ENCODE measurements around the gene PGPEP1. TPM values are rescaled to one million over a fixed set of nuclear protein-coding genes. Genes with fewer than 3 reads are reported as not detected.

Gene PGPEP1
- polyA plus RNA-seq, 3 donors = 10.3 to 25.1 (median 10.3) TPM

GRCh38 chr19:18329035-18329376, 11.4 kb upstream of the PGPEP1 start:
- H4K20me1 ChIP-seq (ENCODE audit: insufficient read depth, low read length) = no peaks in the 10 kb centered on the region
- intact Hi-C loops (cut with micrococcal nuclease) = no loop called here

GRCh38 chr19:18330868-18331267, 9.5 kb upstream of the PGPEP1 start:
- Histone ChIP-seq H3K9ac (ENCODE audit: insufficient read depth, low read length, poor library complexity, severe bottlenecking) (no peak overlapping the region), H3K79me2 (ENCODE audit: insufficient read depth, low read length) (no peaks in the 10 kb centered on the region), H2AFZ (ENCODE audit: insufficient read depth, low read depth, low read length, poor library complexity, severe bottlenecking) (no peak overlapping the region), H3K4me2 (replicated peaks; ENCODE audit: extremely low read depth, low read length, poor library complexity, severe bottlenecking) (no peak overlapping the region), H3K9me3 (replicated peaks in 1 of 2; ENCODE audit: control insufficient read depth in 1 of 2, insufficient read depth in 1 of 2, low read length in 2 of 2) (no peaks in the 10 kb centered on the region), H3K27me3 (ENCODE audit: control insufficient read depth in 2 of 2, insufficient read depth in 2 of 2, low read length in 2 of 2) (no peaks in the 10 kb centered on the region), H4K20me1 (ENCODE audit: insufficient read depth, low read length) (no peaks in the 10 kb centered on the region), H3K27ac (ENCODE audit: low read depth in 1 of 2, low read length in 2 of 2) (no peak overlapping the region), H3K4me1 (ENCODE audit: control insufficient read depth in 1 of 2, insufficient read depth in 2 of 2, low read length in 2 of 2) (peaks cover 11 to 15% of the 10 kb centered on the region in 2 donors), H3K36me3 (replicated peaks in 1 of 2; ENCODE audit: control insufficient read depth in 1 of 2, insufficient read depth in 2 of 2, low read length in 2 of 2) (no peaks in the 10 kb centered on the region), H3K4me3 (replicated peaks in 1 of 3; ENCODE audit: low read depth in 2 of 3, low read length in 3 of 3) (no peak overlapping the region)
- WGBS (ENCODE audit: insufficient coverage) = 88% methylated on average over 7 of the region's 9 CpGs
- Mint-ChIP-seq H3K27ac (peak overlapping the region in 1 of 7 donors; percentile 72), H3K4me1 (peaks cover 9% of the 10 kb centered on the region), H3K9me3 (peaks cover 0 to 3% (median 0%) of the 10 kb centered on the region in 7 donors), H3K27me3 (ENCODE audit: low read depth in 3 of 3) (peaks cover under 1 to 10% (median 2%) of the 10 kb centered on the region in 3 donors), H3K36me3 (no peaks in the 10 kb centered on the region), H3K4me3 (no peak overlapping the region)
- intact Hi-C loops (cut with micrococcal nuclease) = no loop called here
- no peak for TF ChIP-seq CTCF (IDR thresholded peaks at IDR 0.05)
- no peak for DNase-seq

More at GRCh38 chr19:18329035-18329376, 11.4 kb upstream of the PGPEP1 start:
- Mint-ChIP-seq H3K9me3 (peaks cover 0 to 3% (median 0%) of the 10 kb centered on the region in 7 donors), H3K27ac (peak overlapping the region in 5 of 7 donors; percentile 26 to 83 (median 56)), H3K4me1 (peaks cover 9% of the 10 kb centered on the region), H3K36me3 (no peaks in the 10 kb centered on the region), H3K27me3 (ENCODE audit: low read depth in 3 of 3) (peaks cover 0 to 5% (median 2%) of the 10 kb centered on the region in 3 donors), H3K4me3 (peak overlapping the region in 1 of 2 donors; percentile 71)
- no peaks in the 10 kb centered on the region for H3K36me3 ChIP-seq (replicated peaks in 1 of 2; ENCODE audit: control insufficient read depth in 1 of 2, insufficient read depth in 2 of 2, low read length in 2 of 2)
- H3K79me2 ChIP-seq (ENCODE audit: insufficient read depth, low read length) = no peaks in the 10 kb centered on the region
- TF ChIP-seq CTCF (IDR thresholded peaks at IDR 0.05) = no peak
- no CpG with 5 or more reads among the region's 6 CpGs for WGBS (ENCODE audit: insufficient coverage)
- DNase-seq = no peak
- peak overlapping the region in 1 of 3 experiments; percentile 55 for H3K4me3 ChIP-seq (replicated peaks in 1 of 3; ENCODE audit: low read depth in 2 of 3, low read length in 3 of 3)
- no peaks in the 10 kb centered on the region for H3K9me3 ChIP-seq (replicated peaks in 1 of 2; ENCODE audit: control insufficient read depth in 1 of 2, insufficient read depth in 1 of 2, low read length in 2 of 2)
- peak overlapping the region; percentile 43 for H2AFZ ChIP-seq (ENCODE audit: insufficient read depth, low read depth, low read length, poor library complexity, severe bottlenecking)
- H3K4me2 ChIP-seq (replicated peaks; ENCODE audit: extremely low read depth, low read length, poor library complexity, severe bottlenecking) = peak overlapping the region; percentile 56
- peak overlapping the region in 1 of 2 donors; percentile 47 for H3K27ac ChIP-seq (ENCODE audit: low read depth in 1 of 2, low read length in 2 of 2)
- no peak overlapping the region for H3K9ac ChIP-seq (ENCODE audit: insufficient read depth, low read length, poor library complexity, severe bottlenecking)
- H3K27me3 ChIP-seq (ENCODE audit: control insufficient read depth in 2 of 2, insufficient read depth in 2 of 2, low read length in 2 of 2) = no peaks in the 10 kb centered on the region
- H3K4me1 ChIP-seq (ENCODE audit: control insufficient read depth in 1 of 2, insufficient read depth in 2 of 2, low read length in 2 of 2) = peaks cover 12 to 17% of the 10 kb centered on the region in 2 donors

Data from CD14-positive monocyte (primary cell).